Islet of Langerhans (tissue), 1 donor: ENCODE data around the gene CEP192.

ENCODE experiments used
- FAIRE-seq: peaks from one replicate; lab custom pipeline; 2011; peaks lifted over from hg19 to GRCh38; lab: Jason Lieb, UNC

Gene CEP192

DNA sequence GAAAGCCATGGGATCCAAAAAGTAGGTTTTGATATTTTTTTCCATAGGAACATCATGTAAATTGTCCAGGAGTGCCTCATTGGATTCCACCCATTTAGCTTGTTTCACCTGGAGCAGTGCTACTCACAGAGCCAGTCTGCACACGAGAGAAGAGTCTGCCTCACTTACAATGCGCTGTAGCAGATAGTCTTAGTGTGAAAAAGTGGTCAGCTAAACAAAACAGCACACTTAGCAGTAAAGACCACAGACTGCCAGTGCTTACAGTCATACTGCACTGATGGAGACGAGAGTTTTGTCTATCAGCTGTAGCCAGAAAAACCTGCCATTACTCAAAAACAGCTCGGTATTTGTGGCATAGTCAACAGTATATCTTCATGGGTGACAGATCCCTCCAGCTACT is 113.9 kb downstream of the CEP192 start:
- FAIRE-seq: no peak

DNA sequence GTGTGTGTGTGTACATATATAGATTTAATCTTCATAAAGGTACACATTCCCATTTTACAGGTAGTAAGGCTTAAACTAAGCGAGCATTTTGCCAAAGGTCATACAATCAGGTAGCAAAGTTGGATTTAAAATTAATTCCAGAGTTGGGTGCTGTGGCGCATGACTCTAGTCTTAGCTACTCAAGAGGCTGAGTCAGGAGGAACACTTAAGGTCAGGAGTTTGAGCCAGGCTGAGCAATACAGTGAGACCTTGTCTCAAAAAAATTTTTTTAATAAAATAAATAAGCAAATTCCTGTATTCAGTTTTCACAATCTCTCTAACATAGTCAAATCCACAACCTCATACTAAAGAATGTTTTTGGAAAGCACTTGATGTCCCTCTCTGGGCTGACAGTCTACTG is 115.9 kb downstream of the CEP192 start:
- no peak for FAIRE-seq

DNA sequence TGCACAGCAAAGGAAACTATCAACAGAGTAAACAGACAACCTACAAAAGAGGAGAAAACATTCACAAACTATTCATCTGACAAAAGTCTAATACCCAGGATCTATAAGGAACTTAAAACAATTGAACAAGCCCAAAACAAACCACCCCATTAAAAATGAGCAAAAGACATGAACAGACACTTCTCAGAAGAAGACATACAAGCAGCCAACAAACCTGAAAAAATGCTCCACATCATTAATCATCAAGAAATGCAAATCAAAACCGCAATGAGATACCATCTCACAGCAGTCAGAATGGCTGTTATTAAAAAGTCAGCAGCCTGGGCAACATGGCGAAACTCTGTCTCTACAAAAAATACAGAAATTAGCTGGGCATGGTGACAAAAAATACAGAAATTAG is 117.2 kb downstream of the CEP192 start:
- FAIRE-seq: no peak

DNA sequence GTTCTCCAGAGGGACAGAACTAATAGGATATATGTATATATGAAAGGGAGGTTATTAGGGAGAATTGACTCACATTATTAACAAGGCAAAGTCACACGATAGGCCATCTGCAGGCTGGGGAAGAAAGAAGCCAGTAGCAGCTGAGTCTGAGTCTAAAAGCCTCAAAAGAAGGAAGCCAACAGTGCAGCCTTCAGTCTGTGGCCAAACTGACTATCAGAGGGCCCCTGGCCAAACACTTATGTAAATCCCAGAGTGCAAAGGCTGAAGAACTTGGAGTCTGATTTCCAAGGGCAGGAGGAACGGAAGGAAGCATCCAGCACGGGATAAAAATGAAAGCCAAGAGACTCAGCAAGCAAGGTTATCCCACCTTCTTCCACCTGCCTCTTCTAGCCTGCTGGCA is 119.4 kb downstream of the CEP192 start:
- no peak for FAIRE-seq

DNA sequence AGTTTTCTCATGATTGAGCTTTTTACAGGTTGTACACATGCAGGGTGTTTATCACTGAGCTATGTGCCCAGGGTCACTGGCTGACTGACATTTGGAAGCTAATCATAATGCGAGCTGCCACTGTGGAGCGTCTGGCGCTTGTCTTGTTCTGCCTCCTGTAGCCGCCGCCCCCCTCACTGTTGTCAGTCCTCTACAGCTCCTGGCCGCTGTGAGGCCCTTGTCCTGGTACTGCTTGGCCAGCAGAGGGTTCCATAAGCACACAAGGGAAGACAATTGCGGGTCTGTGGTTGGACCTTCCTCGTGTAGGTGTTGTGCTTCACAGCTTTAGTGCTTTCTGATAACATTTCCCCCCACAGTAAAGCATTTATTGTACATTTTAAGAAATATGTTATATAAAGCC is 121.8 kb downstream of the CEP192 start:
- FAIRE-seq: no peak

DNA sequence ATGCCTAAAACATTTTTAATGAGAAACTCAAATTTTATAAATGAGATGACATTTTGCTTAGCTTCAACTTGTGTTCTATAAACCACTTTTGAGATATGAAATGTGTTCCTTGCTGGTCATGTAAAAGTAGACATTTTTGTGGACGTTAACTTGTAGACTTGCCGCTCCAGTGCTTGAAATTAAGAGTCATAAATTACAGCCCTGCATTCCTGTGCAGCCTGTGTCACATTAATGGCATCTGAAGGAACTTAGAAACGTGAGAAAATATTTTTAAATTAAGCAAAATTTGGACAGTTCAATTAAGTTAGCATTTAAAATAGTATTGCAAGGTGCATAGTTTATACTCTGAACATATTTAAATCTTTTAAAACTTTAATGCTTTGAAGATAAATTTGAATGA is 129.1 kb downstream of the CEP192 start:
- FAIRE-seq: no peak

DNA sequence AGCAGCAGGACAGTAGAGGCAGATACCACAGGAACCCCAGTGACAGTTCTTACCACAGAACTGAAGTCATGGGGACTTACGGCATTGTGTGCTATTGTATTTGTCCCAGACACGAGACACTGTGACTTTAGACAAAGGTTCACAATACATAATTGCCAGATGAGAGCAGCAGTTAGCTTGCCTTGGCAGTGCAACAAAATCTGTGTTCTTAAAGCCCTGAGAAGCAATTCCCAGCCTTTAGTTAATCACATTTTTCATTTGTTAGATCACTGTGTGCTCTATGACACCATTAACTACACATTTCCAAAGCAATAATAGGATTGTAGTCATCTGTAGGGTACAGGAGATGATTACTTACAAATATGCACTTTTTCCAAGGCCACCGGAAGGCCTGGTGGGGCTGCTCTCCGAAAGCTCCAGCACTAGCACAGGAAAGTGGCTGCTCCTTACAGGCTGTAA is 129.8 kb downstream of the CEP192 start:
- FAIRE-seq: no peak

DNA sequence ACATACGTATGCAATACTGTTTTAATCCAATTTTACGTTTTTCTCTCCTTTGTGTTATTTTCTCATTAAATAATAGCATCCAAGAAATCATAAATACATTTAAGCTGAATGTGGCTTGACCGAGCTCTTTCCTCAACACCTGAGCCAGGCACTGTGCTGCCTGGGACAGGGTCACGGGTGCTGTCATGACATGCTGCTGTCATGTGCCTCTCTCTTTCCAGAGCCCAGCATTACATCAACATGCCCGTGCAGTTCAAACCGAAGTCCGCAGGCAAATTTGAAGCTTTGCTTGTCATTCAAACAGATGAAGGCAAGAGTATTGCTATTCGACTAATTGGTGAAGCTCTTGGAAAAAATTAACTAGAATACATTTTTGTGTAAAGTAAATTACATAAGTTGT is 133.2 kb downstream of the CEP192 start:
- no peak for FAIRE-seq

DNA sequence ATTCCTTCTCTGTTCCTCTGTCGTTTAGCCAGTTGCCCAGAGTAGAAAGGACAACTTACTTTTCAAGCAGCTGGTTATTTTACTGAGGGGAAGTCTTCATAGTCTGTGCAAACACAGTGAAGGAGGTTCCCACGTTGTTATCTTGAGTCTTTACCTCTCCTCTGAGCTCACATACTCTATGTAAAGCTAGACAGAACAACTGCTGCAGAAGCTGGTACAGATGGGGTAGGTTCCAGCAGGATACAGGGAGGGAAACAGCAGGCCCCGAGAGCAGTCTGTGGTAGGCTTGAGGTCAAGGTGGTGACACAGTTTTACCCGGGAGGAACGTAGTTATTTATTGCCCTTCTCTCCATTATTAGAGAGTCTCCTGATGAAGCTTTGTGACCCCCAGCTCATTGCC is 134.0 kb downstream of the CEP192 start:
- no peak for FAIRE-seq

DNA sequence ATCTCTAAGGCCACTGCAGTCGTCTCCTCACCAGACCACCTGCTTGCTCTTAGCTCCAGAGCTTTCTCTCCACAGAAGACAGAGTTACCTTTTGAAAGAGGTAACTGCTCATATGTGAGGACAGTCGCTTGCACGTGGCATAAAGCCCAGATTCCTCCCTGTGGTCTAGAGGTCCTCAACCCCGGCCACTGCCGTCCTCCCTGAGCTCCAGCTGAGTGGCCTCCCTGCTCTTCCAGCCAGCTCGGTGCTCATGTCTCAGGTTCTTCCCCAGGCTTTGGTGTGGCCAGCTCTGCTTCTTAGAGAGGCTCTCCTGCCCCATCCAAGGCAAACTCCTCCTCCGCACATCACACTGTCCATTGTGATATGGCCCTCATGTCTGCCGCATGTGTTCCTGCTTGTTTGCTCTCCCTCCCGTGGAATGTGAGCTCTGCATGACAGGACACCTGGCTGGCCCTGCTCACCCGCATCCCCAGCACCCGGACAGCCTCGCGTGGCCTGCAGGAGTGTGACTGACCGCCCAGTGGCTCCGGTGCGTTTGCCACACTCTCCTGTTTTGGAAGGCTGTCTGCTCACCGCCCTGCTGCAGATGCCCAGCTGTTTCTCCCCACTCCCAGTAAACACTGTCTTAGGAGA is 135.9 kb downstream of the CEP192 start:
- no peak for FAIRE-seq

DNA sequence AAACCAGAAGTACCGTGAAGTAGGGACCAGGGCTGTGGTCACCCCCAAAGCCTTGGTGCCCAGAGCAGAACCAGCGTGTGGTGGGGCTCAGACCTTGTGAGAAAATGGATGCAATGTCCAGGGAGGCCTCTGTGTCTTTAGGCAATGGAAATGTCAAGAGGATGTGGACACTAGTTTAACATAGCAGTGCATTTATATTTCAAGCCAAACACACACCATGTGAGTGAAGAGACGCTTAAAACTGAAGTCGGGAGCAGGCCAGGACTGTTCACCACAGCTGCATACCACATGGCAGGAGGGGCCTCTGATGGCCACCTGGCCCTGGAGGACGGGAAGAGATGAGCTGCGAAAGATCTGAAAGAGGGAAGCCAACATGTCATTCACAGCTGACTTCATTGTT is 140.1 kb downstream of the CEP192 start:
- FAIRE-seq: no peak

DNA sequence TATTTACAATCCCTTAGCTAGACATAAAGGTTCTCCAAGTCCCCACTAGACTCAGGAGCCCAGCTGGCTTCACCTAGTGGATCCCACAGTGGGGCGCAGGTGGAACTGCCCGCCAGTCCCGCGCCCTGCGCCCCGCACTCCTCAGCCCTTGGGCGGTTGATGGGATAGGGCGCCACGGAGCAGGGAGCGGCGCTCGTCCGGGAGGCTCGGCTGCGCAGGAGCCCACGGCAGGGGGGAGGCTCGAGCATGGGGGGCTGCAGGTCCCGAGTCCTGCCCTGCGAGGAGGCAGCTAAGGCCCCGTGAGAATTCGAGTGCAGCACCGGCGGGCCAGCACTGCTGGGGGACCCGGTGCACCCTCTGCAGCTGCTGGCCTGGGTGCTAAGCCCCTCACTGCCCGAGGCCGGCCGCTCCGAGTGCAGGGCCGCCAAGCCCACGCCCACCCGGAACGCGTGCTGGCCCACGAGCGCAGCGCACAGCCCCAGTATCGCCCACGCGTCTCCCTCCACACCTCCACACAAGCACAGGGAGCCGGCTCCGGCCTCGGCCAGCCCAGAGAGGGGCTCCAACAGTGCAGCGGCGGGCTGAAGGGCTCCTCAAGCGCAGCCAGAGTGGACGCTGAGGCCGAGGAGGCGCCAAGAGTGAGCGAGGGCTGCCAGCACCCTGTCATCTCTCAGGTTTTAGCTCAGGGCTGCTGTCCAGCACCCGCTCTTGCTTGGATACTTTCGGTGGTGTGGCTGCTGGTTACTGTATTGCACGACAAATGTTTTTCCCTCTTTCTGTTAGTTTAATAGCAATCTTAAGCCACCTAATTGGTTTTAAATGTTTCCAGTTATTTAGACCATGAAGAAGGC is 143.6 kb downstream of the CEP192 start:
- no peak for FAIRE-seq

DNA sequence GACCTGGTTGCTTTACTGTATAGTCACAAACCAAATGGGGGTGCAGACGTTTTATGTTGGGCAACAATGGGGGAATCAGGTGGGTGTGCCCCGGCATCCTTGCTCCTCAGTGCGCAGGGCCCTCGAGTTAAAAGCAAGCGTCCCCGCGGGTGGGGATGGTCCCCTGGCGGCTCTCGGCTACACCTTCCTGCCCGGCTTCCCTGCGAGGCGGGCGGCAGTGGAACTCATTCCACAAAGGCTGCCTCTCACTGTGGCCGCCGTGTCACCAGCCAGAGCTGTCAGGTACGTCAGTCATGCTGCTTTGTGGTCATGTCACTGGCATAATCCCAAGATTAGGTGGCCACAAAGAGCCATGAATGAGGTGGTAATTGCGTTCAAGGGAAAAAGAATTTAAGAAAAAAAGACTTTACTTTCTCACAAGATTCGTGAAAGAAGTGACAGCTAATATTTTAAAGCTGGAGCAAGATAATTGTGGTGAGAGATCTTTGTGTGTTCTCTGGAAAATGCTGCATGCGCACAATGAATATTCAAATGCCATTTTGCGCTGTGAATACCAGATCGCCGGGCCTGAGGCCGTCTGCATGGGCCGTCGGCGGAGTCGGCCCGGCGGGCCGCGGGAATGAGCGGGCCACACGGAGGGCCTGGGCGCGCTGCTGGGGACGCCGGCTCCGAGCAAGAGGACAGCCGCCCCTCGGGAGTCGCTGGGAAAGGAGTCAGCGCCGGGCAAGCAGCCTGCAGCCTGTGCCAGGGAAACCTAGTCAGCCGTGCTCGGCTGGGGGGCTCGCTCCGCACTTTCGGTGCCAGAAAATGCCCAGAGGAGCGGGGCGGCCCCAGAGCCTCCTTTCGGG is 145.1 kb downstream of the CEP192 start:
- FAIRE-seq: no peak

DNA sequence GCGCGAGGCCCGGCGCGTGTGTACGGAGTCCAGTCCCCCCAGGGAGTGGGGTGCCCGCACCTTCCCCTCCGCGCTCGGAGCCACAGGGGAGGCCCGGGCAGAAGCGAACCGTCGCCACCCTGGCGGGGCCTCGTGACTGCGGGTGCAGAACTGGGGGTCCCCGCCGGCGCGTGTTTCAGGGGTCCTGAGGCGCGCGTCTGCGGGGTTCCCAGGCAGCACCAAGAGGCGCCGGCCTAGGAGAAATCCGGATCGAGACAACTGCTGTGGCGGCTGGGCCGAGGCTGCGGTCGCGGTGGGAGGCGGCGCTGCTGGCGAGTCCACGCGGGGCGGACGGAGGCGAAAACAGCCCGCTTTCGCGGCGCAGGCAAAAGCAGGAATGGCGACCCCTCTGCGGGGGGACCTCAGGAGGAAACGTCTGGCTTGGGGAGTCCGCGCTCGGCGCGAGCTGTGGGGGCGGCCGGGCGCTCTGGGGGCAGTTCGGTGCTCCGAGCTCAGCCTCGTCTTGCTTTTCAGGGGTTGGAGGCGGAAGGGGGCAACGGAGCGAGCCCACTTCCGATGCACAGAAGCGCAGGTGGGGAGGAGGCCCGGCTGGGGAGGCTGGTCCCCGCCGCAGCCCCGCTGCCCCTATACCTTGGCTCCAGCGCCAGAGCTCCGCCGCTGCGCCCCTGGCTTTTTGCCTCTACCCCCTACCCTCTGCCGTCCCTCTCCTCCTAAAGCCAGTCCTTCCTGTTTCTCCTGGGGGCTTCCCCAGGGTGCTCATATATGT is 145.9 kb downstream of the CEP192 start:
- no peak for FAIRE-seq

DNA sequence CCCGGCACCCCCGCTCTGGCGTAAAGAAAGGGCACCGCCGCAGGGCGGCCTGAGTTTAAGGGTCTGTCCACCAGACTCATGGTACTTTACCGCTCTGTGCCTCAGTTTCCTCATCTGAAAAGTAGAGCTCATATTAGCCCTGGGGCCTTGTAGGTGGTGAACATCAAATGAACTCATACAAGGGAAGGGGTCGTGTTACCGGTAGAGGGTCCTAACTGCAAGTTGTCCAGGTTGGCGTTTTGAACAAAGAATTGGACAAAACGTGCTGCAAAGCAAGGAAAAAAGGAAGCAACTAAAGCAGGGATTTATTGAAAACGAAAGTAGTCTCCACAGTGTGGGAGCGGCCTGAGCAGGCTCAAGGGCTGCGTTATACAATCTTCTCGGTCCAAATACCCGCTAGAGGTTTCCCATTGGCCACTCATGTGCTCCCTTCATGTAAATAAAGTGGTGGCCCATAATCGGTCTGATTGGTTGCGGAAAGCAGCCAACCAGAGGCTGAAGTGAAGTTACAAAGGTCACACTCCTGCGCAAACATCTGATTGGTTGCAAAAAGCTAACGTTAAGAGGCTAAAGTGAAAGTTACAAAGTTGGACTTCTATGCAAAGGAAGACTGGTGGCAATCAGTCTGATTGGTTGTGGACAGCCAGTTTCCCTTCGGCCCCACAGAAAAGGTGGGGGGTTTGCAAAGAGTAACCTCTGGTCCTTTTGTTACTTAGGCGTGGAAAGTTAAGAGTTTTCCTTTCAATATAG is 146.7 kb downstream of the CEP192 start:
- FAIRE-seq: no peak

DNA sequence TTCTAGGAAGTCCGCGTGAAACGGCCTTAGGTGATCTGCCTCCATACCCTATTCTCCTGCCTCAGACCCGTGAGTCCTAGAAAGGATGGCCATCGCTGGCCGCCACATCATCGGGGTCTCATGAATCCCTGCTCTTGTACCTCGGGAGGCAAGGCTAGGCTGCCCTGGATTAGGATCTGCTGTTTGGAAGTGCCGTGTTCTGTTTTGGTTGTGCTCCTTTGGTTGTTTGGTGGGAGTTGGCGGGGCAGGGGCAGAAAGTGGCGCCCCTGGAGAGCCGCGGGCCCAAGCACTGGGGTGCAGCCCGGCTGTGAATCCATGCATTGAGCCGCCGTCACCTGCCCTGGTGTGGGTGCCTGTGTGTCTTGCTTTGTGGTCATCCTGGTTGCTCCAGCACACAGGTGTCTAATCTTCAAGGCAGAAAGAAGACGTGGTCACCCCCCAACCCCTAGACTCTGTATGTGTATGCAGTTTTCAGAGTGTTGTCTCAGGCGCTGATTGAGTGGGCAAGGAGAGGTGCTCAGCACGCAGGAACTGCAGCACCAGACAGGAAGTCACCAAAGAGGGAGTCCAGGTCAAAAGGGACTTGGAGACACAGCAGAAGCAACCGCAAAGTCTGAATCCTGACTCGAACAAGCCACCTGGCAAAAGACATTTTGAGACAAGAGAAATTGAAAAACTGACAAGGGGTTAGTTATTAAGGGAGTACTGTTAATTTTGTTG is 147.4 kb downstream of the CEP192 start:
- FAIRE-seq: no peak

DNA sequence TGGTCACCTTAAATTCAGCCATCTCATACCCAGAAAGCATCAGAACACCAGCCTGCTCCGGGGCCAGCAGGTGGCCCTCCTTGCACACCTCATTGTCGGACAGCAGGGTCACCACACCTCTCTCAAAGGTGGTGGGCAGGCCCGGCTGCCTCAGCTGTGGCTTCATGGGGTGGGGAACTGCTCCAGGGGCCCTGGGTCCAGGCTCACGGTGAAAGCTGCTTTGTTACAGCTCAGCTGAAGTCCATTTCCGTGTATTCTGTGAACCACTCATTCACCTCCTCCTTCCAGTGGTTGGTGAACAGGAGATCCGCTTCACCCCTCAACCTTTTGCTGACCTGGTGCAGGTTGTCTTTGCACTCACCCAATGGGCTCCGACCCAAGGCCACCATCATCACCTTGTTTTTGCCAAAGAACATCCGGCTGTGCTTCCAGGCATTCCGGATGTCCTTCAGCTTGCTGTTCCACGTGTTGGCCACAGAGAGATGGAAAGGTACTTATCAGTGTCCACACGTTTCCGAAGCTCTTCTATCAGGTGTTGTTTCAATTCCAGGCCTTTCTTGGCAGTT is 148.8 kb downstream of the CEP192 start:
- no peak for FAIRE-seq

DNA sequence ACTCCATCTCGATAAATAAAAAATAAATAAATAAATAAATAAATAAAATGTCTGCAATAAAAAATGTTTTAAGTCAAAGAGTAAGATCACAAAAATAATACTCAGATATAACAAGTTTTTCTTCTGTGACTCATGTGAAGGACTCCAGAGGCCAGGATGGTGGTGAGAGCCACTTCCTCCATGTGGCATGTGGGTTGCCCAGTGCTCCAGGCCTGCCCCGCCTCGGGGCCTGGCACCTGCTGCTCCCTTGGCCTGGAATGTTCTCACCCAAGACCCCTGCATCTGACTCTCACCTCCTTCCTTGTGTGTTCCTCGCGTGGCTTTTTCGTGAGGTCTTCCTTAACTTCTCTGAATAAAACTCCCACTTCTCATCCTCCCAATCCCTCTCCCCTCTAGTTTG is 150.0 kb downstream of the CEP192 start:
- no peak for FAIRE-seq

DNA sequence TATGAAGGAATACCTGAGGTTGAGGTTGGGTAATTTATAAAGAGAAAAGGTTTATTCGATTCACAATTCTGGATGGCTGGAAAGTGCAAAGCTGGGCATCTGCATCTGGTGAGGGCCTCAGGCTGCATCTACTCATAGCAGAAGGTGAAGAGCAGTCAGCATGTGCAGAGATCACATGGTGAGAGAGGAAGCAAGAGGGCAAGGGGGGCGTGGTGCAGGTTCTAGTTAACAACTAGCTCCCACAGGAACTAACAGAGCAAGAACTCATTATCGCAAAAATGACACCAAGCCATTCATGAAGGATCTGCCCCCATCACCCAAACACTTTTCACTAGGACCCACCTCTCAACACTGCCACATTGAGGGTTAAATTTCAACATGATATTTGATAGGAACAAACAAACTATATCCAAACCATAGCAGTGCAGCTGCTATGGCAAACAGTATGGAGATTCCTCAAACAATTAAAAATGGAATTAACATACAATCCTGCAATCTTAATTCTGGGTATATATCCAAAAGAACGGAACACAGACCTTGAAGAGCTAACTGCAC is 154.6 kb downstream of the CEP192 start:
- FAIRE-seq: no peak

DNA sequence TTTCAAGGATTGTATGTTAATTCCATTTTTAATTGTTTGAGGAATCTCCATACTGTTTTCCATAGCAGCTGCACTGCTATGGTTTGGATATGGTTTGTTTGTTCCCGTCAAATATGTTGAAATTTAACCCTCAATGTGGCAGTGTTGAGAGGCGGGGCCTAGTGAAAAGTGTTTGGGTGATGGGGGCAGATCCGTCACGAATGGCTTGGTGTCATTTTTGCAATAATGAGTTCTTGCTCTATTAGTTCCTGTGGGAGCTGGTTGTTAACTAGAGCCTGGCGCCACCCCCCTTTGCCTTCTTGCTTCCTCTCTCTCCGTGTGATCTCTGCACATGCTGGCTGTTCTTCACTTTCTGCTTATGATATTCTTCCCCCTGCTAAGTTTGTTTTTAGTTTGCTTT is 156.0 kb downstream of the CEP192 start:
- no peak for FAIRE-seq
